ENCODE results near the gene PARP12.

The PARP12 gene

GRCh38 chr7:140059273-140060242 is 3.2 kb downstream of the PARP12 start:
- no peak for DNase-seq

GRCh38 chr7:140058517-140058916 is 4.2 kb downstream of the PARP12 start:
- DNase-seq: no peak

GRCh38 chr7:140057143-140057535 is 5.6 kb downstream of the PARP12 start:
- no peak for DNase-seq

- DNase-seq: no peak
These were observed 6.2 kb downstream of the PARP12 start for GRCh38 chr7:140056431-140057142.

GRCh38 chr7:140055833-140056232 is 6.9 kb downstream of the PARP12 start:
- no peak for DNase-seq

- no peak for DNase-seq
These were observed 8.0 kb downstream of the PARP12 start for GRCh38 chr7:140054751-140055150.

- DNase-seq: no peak
These were observed 8.8 kb downstream of the PARP12 start for GRCh38 chr7:140053812-140054539.

- no peak for DNase-seq
These were observed 10.9 kb downstream of the PARP12 start for GRCh38 chr7:140051820-140052219.

- no peak for DNase-seq
These were observed 12.7 kb downstream of the PARP12 start for GRCh38 chr7:140050100-140050499.

GRCh38 chr7:140049339-140050024 is 13.3 kb downstream of the PARP12 start:
- peak; percentile 32 for DNase-seq

- no peak for DNase-seq
These were observed 13.8 kb downstream of the PARP12 start for GRCh38 chr7:140048989-140049338.

GRCh38 chr7:140048138-140048537 is 14.6 kb downstream of the PARP12 start:
- no peak for DNase-seq

GRCh38 chr7:140047197-140047596 is 15.6 kb downstream of the PARP12 start:
- DNase-seq: no peak

- no peak for DNase-seq
These were observed 17.1 kb downstream of the PARP12 start for GRCh38 chr7:140045697-140046096.

- DNase-seq: no peak
These were observed 18.5 kb downstream of the PARP12 start for GRCh38 chr7:140044251-140044650.

GRCh38 chr7:140042386-140042670 is 20.4 kb downstream of the PARP12 start:
- no peak for DNase-seq

GRCh38 chr7:140041659-140042385 is 20.9 kb downstream of the PARP12 start:
- DNase-seq: no peak

GRCh38 chr7:140039896-140040295 is 22.9 kb downstream of the PARP12 start:
- DNase-seq: no peak

- no peak for DNase-seq
These were observed 23.7 kb downstream of the PARP12 start for GRCh38 chr7:140039066-140039465.

- no peak for DNase-seq
These were observed 26.4 kb downstream of the PARP12 start for GRCh38 chr7:140036224-140036962.

GRCh38 chr7:140035400-140036223 is 27.1 kb downstream of the PARP12 start:
- no peak for DNase-seq
